HCT116 (cell line): ENCODE data around the gene EDN1. TPM values are rescaled to one million over a fixed set of nuclear protein-coding genes. Genes with fewer than 3 reads are reported as not detected.

ENCODE experiments used
- ATAC-seq: fragments of 200-7000 bp; cut with Tn5 transposase; 2 replicates; pipeline ENCODE4 v1.9.1; 2020; ENCODE audit warnings: mild to moderate bottlenecking, moderate library complexity
- BruUV-seq: library from RNA; stranded (reverse); fragments of 400-500 nt; replicated peaks from 2 replicates; lab custom pipeline; 2021; lab: Mats Ljungman, UMichigan
- CTCF ChIA-PET: fragments of 300-600 bp; sonication (Branson Sonifier 250); formaldehyde crosslinking; loops from one replicate; lab custom pipeline; 2021; ENCODE audit warnings: antibody characterized with exemption; lab: Charles Lee
- POLR2A ChIA-PET: fragments of 300-600, 350-600 bp; sonication (Branson Sonifier 250); formaldehyde crosslinking; loops from one replicate; lab custom pipeline; 2021; ENCODE audit warnings: antibody characterized with exemption; lab: Charles Lee
- RAD21 ChIA-PET, 2 experiments: fragments of 300-600 bp; sonication (Branson Sonifier 250); formaldehyde crosslinking; loops; one replicate each; lab custom pipeline; 2023; ENCODE audit warnings: low total read pairs in 2 of 2; ENCODE audit not compliant: uncharacterized antibody in 2 of 2, unreplicated experiment in 2 of 2, low non-redundant PET in 1 of 2; lab: Charles Lee
- DNase-seq: peaks from one replicate; pipeline ENCODE4 v3.0.0-alpha.2; 2010; ENCODE audit warnings: low read depth, low spot score
- H2AFZ ChIP-seq: fragments of 200-600 bp; shearing (Covaris generic), sonication (generic); 2 replicates; pipeline ENCODE4 v1.6.1; 2017; ENCODE audit warnings: low read depth, mixed run types, mixed read lengths, antibody characterized with exemption, low read length; ENCODE audit not compliant: poor library complexity, severe bottlenecking
- H3K27ac ChIP-seq: 2 replicates; pipeline ENCODE4 v1.5.1; 2012; ENCODE audit warnings: low read depth, low read length
- H3K27me3 ChIP-seq: fragments of 200-600 bp; sonication (generic); 2 replicates; pipeline ENCODE4 v1.6.1; 2016; ENCODE audit warnings: mixed run types, low read length, mixed read lengths; ENCODE audit not compliant: insufficient read depth
- H3K36me3 ChIP-seq, 2 experiments: fragments of 200-500 bp in 1 of 2; fragments of 200-600 bp in 1 of 2; sonication (Bioruptor generic) in 1 of 2; sonication (generic) in 1 of 2; 2 replicates each; pipeline versions ENCODE4 v1.5.1 to v1.6.1; 2014 to 2016; ENCODE audit warnings: low read length in 2 of 2, inconsistent platforms in 1 of 2, mixed read lengths in 1 of 2, mixed run types in 1 of 2; ENCODE audit not compliant: insufficient read depth in 2 of 2, control insufficient read depth in 1 of 2
- H3K4me1 ChIP-seq, 2 experiments: fragments of 200-600 bp in 1 of 2; sonication (generic) in 1 of 2; 2 replicates each; pipeline versions ENCODE4 v1.5.1 to v1.6.1; 2012 to 2017; ENCODE audit warnings: low read length in 2 of 2, inconsistent platforms in 1 of 2, mild to moderate bottlenecking in 1 of 2, mixed read lengths in 1 of 2, mixed run types in 1 of 2, moderate library complexity in 1 of 2; ENCODE audit not compliant: insufficient read depth in 2 of 2, control insufficient read depth in 1 of 2
- H3K4me2 ChIP-seq: fragments of 200-600 bp; sonication (generic); 2 replicates; pipeline ENCODE4 v1.6.1; 2017; ENCODE audit warnings: mixed run types, low read length, mixed read lengths
- H3K4me3 ChIP-seq, 2 experiments: fragments of 200-600 bp in 1 of 2; sonication (generic) in 1 of 2; replicated peaks in 1 of 2; 2 replicates each; pipeline ENCODE4 v1.5.1; 2011 to 2016; ENCODE audit warnings: low read length in 2 of 2, control low read depth in 1 of 2, low read depth in 1 of 2, mild to moderate bottlenecking in 1 of 2, mixed read lengths in 1 of 2, mixed run types in 1 of 2
- H3K79me2 ChIP-seq: fragments of 200-600 bp; sonication (generic); 2 replicates; pipeline ENCODE4 v1.6.1; 2017; ENCODE audit warnings: mild to moderate bottlenecking, mixed run types, low read length, moderate library complexity, mixed read lengths; ENCODE audit not compliant: insufficient read depth
- H3K9ac ChIP-seq: fragments of 200-600 bp; sonication (generic); 2 replicates; pipeline ENCODE4 v1.6.1; 2016; ENCODE audit warnings: low read length, mixed read lengths
- H3K9me2 ChIP-seq: fragments of 200-600 bp; sonication (generic), shearing (Covaris generic); 2 replicates; pipeline ENCODE4 v1.6.1; 2017; ENCODE audit warnings: mixed run types, mild to moderate bottlenecking, moderate library complexity; ENCODE audit not compliant: insufficient read depth
- H3K9me3 ChIP-seq, 2 experiments: fragments of 200-500 bp in 1 of 2; fragments of 200-600 bp in 1 of 2; sonication (Bioruptor generic) in 1 of 2; sonication (generic) in 1 of 2; 2 replicates each; pipeline ENCODE4 v1.6.1; 2014 to 2017; ENCODE audit warnings: low read length in 2 of 2, mixed read lengths in 2 of 2, inconsistent platforms in 1 of 2, low read depth in 1 of 2, mild to moderate bottlenecking in 1 of 2, mixed run types in 1 of 2, moderate library complexity in 1 of 2; ENCODE audit not compliant: control insufficient read depth in 1 of 2, insufficient read depth in 1 of 2
- H4K20me1 ChIP-seq: fragments of 200-600 bp; sonication (generic), shearing (Covaris generic); 2 replicates; pipeline ENCODE4 v1.6.1; 2017; ENCODE audit warnings: mixed run types, mild to moderate bottlenecking, moderate library complexity; ENCODE audit not compliant: insufficient read depth
- ELF1 ChIP-seq: IDR thresholded peaks from 2 replicates; pipeline ENCODE4 v1.6.1; 2012; ENCODE audit warnings: low read depth, borderline replicate concordance
- EZH2 ChIP-seq: fragments of 200-600 bp; sonication (generic); IDR thresholded peaks from 2 replicates; pipeline ENCODE4 v1.6.1; 2017; ENCODE audit warnings: antibody characterized with exemption, mixed run types
- FOSL1 ChIP-seq: IDR thresholded peaks from 2 replicates; pipeline ENCODE4 v1.6.1; 2012; ENCODE audit warnings: low read depth
- JUND ChIP-seq: IDR thresholded peaks from 2 replicates; pipeline ENCODE4 v1.6.1; 2012
- POLR2AphosphoS5 ChIP-seq: IDR thresholded peaks from 2 replicates; pipeline ENCODE4 v1.6.1; 2011; ENCODE audit warnings: mild to moderate bottlenecking, low read depth, low read length, moderate library complexity
- RAD21 ChIP-seq: IDR thresholded peaks from 2 replicates; pipeline ENCODE4 v1.6.1; 2012; ENCODE audit warnings: low read depth, mild to moderate bottlenecking
- TCF7L2 ChIP-seq: IDR thresholded peaks from 2 replicates; pipeline ENCODE4 v1.7.0; 2011; ENCODE audit warnings: borderline replicate concordance, inconsistent platforms; ENCODE audit not compliant: insufficient read depth, insufficient read length; ENCODE audit errors: extremely low read depth
- intact Hi-C: fragments of 100-400 bp; cut with micrococcal nuclease; formaldehyde crosslinking; loops from 2 replicates; pipeline ENCODE4 v1.10.0; 2022
- total RNA-seq: library from RNA; stranded (reverse); gene quantifications from one replicate; pipeline ENCODE4 v1.2.1, GENCODE V29; 2021; ENCODE audit not compliant: unreplicated experiment
- TF ChIP-seq, protein P1 (sequence below): IDR thresholded peaks from 2 replicates; pipeline ENCODE4 v1.6.1; 2011; ENCODE audit warnings: mild to moderate bottlenecking, low read length, moderate library complexity; ENCODE audit not compliant: insufficient replicate concordance; ENCODE audit errors: extremely low read depth
- TF ChIP-seq, protein P2 (sequence below): IDR thresholded peaks from 2 replicates; pipeline ENCODE4 v1.6.1; 2012; ENCODE audit warnings: low read depth

EDN1 gene
- total RNA-seq, 1 experiment from 2014 or later: 0.22 TPM

- no peak for TF ChIP-seq TCF7L2
These were observed 24.4 kb upstream of the EDN1 start (continued) for GRCh38 chr6:12265791-12266190.

DNA sequence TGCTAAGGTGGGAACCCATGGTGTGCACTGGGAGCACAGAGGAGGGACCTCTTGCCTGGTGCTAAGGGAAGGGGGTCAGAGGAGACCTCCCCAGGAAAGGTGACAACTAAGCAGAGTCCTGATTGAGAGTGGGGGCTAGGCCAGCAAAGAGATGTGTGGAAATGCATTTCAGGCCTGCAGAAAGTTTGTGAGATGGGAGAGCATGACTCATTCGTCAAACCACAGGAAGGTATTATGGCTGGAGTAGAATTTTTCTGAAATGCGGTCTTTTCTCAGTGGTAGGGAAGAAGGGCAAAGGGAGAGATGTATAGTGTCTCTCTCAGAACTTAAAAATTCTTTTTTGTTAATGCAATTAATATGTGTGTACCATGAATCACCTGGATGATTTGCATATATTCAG is 23.6 kb upstream of the EDN1 start:
- peak; percentile 14; the same call in 1 of the 2 replicates for TF ChIP-seq FOSL1
- TF ChIP-seq, protein P1, sequence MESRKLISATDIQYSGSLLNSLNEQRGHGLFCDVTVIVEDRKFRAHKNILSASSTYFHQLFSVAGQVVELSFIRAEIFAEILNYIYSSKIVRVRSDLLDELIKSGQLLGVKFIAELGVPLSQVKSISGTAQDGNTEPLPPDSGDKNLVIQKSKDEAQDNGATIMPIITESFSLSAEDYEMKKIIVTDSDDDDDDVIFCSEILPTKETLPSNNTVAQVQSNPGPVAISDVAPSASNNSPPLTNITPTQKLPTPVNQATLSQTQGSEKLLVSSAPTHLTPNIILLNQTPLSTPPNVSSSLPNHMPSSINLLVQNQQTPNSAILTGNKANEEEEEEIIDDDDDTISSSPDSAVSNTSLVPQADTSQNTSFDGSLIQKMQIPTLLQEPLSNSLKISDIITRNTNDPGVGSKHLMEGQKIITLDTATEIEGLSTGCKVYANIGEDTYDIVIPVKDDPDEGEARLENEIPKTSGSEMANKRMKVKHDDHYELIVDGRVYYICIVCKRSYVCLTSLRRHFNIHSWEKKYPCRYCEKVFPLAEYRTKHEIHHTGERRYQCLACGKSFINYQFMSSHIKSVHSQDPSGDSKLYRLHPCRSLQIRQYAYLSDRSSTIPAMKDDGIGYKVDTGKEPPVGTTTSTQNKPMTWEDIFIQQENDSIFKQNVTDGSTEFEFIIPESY: no peak
- H3K27ac ChIP-seq: no peak overlapping the region
- no peak overlapping the region for H3K4me3 ChIP-seq

DNA sequence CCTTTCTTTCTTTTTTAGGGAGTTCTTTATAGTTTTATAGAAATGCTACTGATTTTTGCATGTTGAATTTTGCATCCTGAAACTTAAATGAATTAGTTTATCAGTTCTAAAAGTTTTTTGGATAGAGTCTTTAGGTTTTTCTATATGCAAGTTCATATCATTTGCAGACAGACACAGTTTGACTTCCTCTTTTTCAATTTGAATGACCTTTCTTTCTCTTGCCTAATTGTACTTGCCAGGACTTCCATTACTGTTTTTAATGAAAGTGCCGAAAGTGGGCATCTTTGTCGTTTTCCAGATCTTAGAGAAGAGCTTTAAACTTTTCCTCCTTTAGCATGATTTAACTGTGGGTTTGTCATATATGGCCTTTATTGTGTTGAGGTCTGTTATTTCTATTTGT is 21.1 kb upstream of the EDN1 start:
- TF ChIP-seq TCF7L2: no peak
- no peak for TF ChIP-seq EZH2
- TF ChIP-seq, protein P1: no peak
- no peak for TF ChIP-seq RAD21
- TF ChIP-seq POLR2AphosphoS5: no peak
- TF ChIP-seq ELF1: no peak
- TF ChIP-seq JUND: no peak
- TF ChIP-seq, protein P2, sequence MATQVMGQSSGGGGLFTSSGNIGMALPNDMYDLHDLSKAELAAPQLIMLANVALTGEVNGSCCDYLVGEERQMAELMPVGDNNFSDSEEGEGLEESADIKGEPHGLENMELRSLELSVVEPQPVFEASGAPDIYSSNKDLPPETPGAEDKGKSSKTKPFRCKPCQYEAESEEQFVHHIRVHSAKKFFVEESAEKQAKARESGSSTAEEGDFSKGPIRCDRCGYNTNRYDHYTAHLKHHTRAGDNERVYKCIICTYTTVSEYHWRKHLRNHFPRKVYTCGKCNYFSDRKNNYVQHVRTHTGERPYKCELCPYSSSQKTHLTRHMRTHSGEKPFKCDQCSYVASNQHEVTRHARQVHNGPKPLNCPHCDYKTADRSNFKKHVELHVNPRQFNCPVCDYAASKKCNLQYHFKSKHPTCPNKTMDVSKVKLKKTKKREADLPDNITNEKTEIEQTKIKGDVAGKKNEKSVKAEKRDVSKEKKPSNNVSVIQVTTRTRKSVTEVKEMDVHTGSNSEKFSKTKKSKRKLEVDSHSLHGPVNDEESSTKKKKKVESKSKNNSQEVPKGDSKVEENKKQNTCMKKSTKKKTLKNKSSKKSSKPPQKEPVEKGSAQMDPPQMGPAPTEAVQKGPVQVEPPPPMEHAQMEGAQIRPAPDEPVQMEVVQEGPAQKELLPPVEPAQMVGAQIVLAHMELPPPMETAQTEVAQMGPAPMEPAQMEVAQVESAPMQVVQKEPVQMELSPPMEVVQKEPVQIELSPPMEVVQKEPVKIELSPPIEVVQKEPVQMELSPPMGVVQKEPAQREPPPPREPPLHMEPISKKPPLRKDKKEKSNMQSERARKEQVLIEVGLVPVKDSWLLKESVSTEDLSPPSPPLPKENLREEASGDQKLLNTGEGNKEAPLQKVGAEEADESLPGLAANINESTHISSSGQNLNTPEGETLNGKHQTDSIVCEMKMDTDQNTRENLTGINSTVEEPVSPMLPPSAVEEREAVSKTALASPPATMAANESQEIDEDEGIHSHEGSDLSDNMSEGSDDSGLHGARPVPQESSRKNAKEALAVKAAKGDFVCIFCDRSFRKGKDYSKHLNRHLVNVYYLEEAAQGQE: no peak
- TF ChIP-seq, all 23 proteins: peak for 0
- H3K4me1 ChIP-seq: peaks cover 0 to 17% of the 10 kb centered on the region in 2 experiments; a peak in 2 of 4 replicates

More for the DNA sequence above, 23.6 kb upstream of the EDN1 start:
- ChIA-PET RAD21 (no interaction called here), CTCF (no interaction called here), POLR2A (no interaction called here)
- DNase-seq (no peak), ATAC-seq (no peak)
- H3K9me2 ChIP-seq: no peaks in the 10 kb centered on the region
- peak overlapping the region; percentile 16 for H3K4me2 ChIP-seq
- no peak overlapping the region for H2AFZ ChIP-seq
- intact Hi-C loops: no loop called here
- no peaks in the 10 kb centered on the region for H4K20me1 ChIP-seq
- H3K36me3 ChIP-seq: no peaks in the 10 kb centered on the region
- H3K79me2 ChIP-seq: no peaks in the 10 kb centered on the region
- H3K27me3 ChIP-seq: no peaks in the 10 kb centered on the region
- H3K9ac ChIP-seq: no peak overlapping the region
- no peaks in the 10 kb centered on the region for H3K9me3 ChIP-seq
- BruUV-seq: no TSS peak
- peaks cover 0 to 17% of the 10 kb centered on the region in 2 experiments; a peak in 2 of 4 replicates for H3K4me1 ChIP-seq

More for the DNA sequence above, 21.1 kb upstream of the EDN1 start:
- Histone ChIP-seq H3K9me3 (no peaks in the 10 kb centered on the region), H3K27me3 (no peaks in the 10 kb centered on the region), H3K36me3 (no peaks in the 10 kb centered on the region), H3K4me3 (no peak overlapping the region), H2AFZ (no peak overlapping the region), H3K9ac (no peak overlapping the region), H3K79me2 (no peaks in the 10 kb centered on the region), H3K4me2 (no peak overlapping the region), H3K27ac (no peak overlapping the region), H3K9me2 (no peaks in the 10 kb centered on the region), H4K20me1 (no peaks in the 10 kb centered on the region)
- no TSS peak for BruUV-seq
- POLR2A ChIA-PET: no interaction called here
- intact Hi-C loops: no loop called here
- CTCF ChIA-PET: no interaction called here
- no peak for DNase-seq
- ATAC-seq: no peak
- RAD21 ChIA-PET: no interaction called here
